GM12878 (cell line): Measurements from ENCODE around the gene WIPF2. TPM values are rescaled to one million over a fixed set of nuclear protein-coding genes. Genes with fewer than 3 reads are reported as not detected.

Experiments
- ATAC-seq: fragments of 200-7000 bp; cut with Tn5 transposase; 3 replicates; pipeline ENCODE4 v1.9.1; 2020; ENCODE audit warnings: mild to moderate bottlenecking, moderate library complexity
- BruUV-seq: library from RNA; stranded (reverse); fragments of 400-500 nt; replicated peaks from 2 replicates; lab custom pipeline; 2021; lab: Mats Ljungman, UMichigan
- CTCF ChIA-PET: fragments of 300-600 bp; sonication (Branson Sonifier 250); formaldehyde crosslinking; extraction: SDS; loops from one replicate; lab custom pipeline; 2021; ENCODE audit warnings: inconsistent platforms; lab: Yijun Ruan, JAX
- POLR2A ChIA-PET: fragments of 350-600 bp; formaldehyde crosslinking; extraction: SDS; loops from one replicate; lab custom pipeline; 2021; ENCODE audit warnings: inconsistent platforms; lab: Charles Lee
- RAD21 ChIA-PET: fragments of 300-600 bp; sonication (Branson Sonifier 250); formaldehyde crosslinking; loops from one replicate; lab custom pipeline; 2023; ENCODE audit warnings: antibody characterized with exemption; ENCODE audit not compliant: unreplicated experiment; lab: Charles Lee
- SMC1A ChIA-PET: fragments of 300-600 bp; sonication (Branson Sonifier 250); formaldehyde crosslinking; loops from one replicate; lab custom pipeline; 2023; ENCODE audit not compliant: unreplicated experiment, uncharacterized antibody; lab: Charles Lee
- DNase-seq: peaks from one replicate; pipeline ENCODE4 v3.0.0-alpha.2; 2011; ENCODE audit warnings: low read depth, low spot score
- FAIRE-seq: peaks from 3 replicates; lab custom pipeline; 2011; peaks lifted over from hg19 to GRCh38; lab: Jason Lieb, UNC
- H2AFZ ChIP-seq: 2 replicates; pipeline ENCODE4 v1.6.0; 2011; ENCODE audit warnings: low read depth, low read length, control low read depth; ENCODE audit not compliant: control insufficient read depth
- H3K27ac ChIP-seq: 2 replicates; pipeline ENCODE4 v1.5.1; 2011; ENCODE audit warnings: control low read depth; ENCODE audit not compliant: control insufficient read depth, insufficient read depth
- H3K27me3 ChIP-seq, 2 experiments: replicated peaks in 1 of 2; 2 replicates each; pipeline versions ENCODE4 v1.6.0 to v1.6.1; 2011; ENCODE audit warnings: low read length in 1 of 2; ENCODE audit not compliant: control insufficient read depth in 2 of 2, insufficient read depth in 2 of 2
- H3K36me3 ChIP-seq, 2 experiments: 2 replicates each; pipeline ENCODE4 v1.5.1; 2011; ENCODE audit warnings: low read length in 1 of 2; ENCODE audit not compliant: control insufficient read depth in 2 of 2, insufficient read depth in 2 of 2
- H3K4me1 ChIP-seq: 2 replicates; pipeline ENCODE4 v1.6.1; 2011; ENCODE audit warnings: mild to moderate bottlenecking, low read length, moderate library complexity, mixed read lengths; ENCODE audit not compliant: control insufficient read depth, insufficient read depth
- H3K4me2 ChIP-seq: 2 replicates; pipeline ENCODE4 v1.6.0; 2011; ENCODE audit warnings: control low read depth; ENCODE audit not compliant: control insufficient read depth, insufficient read depth
- H3K4me3 ChIP-seq: fragments of 200-600 bp; sonication (generic); 2 replicates; pipeline ENCODE4 v1.5.1; 2016
- H3K79me2 ChIP-seq: 2 replicates; pipeline ENCODE4 v1.6.0; 2011; ENCODE audit warnings: low read length; ENCODE audit not compliant: control insufficient read depth, insufficient read depth
- H3K9ac ChIP-seq: 2 replicates; pipeline ENCODE4 v1.8.0; 2011; ENCODE audit warnings: low read length, control low read depth, mixed read lengths; ENCODE audit not compliant: control insufficient read depth, insufficient read depth
- H3K9me3 ChIP-seq: replicated peaks from 3 replicates; pipeline ENCODE4 v1.5.1; 2011; ENCODE audit warnings: mild to moderate bottlenecking, low read length; ENCODE audit not compliant: control insufficient read depth, insufficient read depth
- H4K20me1 ChIP-seq: 2 replicates; pipeline ENCODE4 v1.6.0; 2011; ENCODE audit not compliant: control insufficient read depth, insufficient read depth
- CHD2 ChIP-seq: IDR thresholded peaks from 2 replicates; pipeline ENCODE4 v1.6.1; 2011; ENCODE audit warnings: low read depth, low read length, improper control_type of control experiment, borderline replicate concordance
- EGR1 ChIP-seq, 2 experiments: IDR thresholded peaks; 1 replicate in 1 of 2; 2 replicates in 1 of 2; pipeline ENCODE4 v1.6.1; 2011 to 2012; ENCODE audit warnings: low read depth in 2 of 2, low read length in 2 of 2, borderline replicate concordance in 1 of 2, mild to moderate bottlenecking in 1 of 2, moderate library complexity in 1 of 2
- FOS ChIP-seq: IDR thresholded peaks from 3 replicates; pipeline ENCODE4 v1.6.1; 2011; ENCODE audit warnings: borderline replicate concordance; ENCODE audit not compliant: insufficient read length; ENCODE audit errors: extremely low read depth
- HCFC1 ChIP-seq: fragments of 150-350 bp; IDR thresholded peaks from 2 replicates; pipeline ENCODE4 v1.6.1; 2014; ENCODE audit warnings: low read length
- HDGF ChIP-seq: fragments of 450-650 bp; IDR thresholded peaks from 2 replicates; pipeline ENCODE4 v1.6.1; 2016; ENCODE audit warnings: antibody characterized with exemption
- MTA2 ChIP-seq: fragments of 450-650 bp; IDR thresholded peaks from 2 replicates; pipeline ENCODE4 v1.6.1; 2016; ENCODE audit warnings: low read depth, mild to moderate bottlenecking, moderate library complexity
- MXI1 ChIP-seq: fragments of 150-350 bp; IDR thresholded peaks from 2 replicates; pipeline ENCODE4 v1.6.1; 2011; ENCODE audit warnings: low read depth, mild to moderate bottlenecking, inconsistent platforms, low read length, improper control_type of control experiment
- NBN ChIP-seq: fragments of 450-650 bp; IDR thresholded peaks from 2 replicates; pipeline ENCODE4 v1.6.1; 2016
- NFXL1 ChIP-seq: fragments of 450-650 bp; IDR thresholded peaks from 2 replicates; pipeline ENCODE4 v1.6.1; 2017; ENCODE audit warnings: antibody characterized with exemption, mild to moderate bottlenecking, borderline replicate concordance
- NR2F1 ChIP-seq: fragments of 450-650 bp; conservative IDR thresholded peaks from 2 replicates; pipeline ENCODE4 v1.6.1; 2017; ENCODE audit warnings: mild to moderate bottlenecking
- RCOR1 ChIP-seq: conservative IDR thresholded peaks from 2 replicates; pipeline ENCODE4 v1.6.1; 2012; ENCODE audit warnings: low read depth, low read length, improper control_type of control experiment
- SP1 ChIP-seq: IDR thresholded peaks from one replicate; pipeline ENCODE4 v1.6.1; 2011; ENCODE audit warnings: low read depth, low read length
- SUPT20H ChIP-seq: IDR thresholded peaks from 2 replicates; pipeline ENCODE4 v1.6.1; 2011; ENCODE audit warnings: low read depth, mild to moderate bottlenecking, low read length, moderate library complexity, borderline replicate concordance; ENCODE audit not compliant: control insufficient read depth
- YBX1 ChIP-seq: fragments of 450-650 bp; IDR thresholded peaks from 2 replicates; pipeline ENCODE4 v1.6.1; 2016; ENCODE audit warnings: antibody characterized with exemption
- ZBTB40 ChIP-seq: fragments of 450-650 bp; IDR thresholded peaks from 2 replicates; pipeline ENCODE4 v1.6.1; 2016; ENCODE audit warnings: mild to moderate bottlenecking, moderate library complexity, borderline replicate concordance
- ZNF217 ChIP-seq: fragments of 450-650 bp; IDR thresholded peaks from 2 replicates; pipeline ENCODE4 v1.6.1; 2017; ENCODE audit warnings: antibody characterized with exemption, mild to moderate bottlenecking
- WGBS: methylation state at CpG from one replicate; pipeline ENCODE4 v1.1.6; 2016; ENCODE audit warnings: low lambda C conversion rate; ENCODE audit not compliant: insufficient replicate concordance, insufficient coverage; ENCODE audit errors: missing lambda C conversion rate; 5-methylcytosine and 5-hydroxymethylcytosine counted together
- in situ Hi-C: fragments of 300-500 bp; cut with MboI; formaldehyde crosslinking; loops from 9 replicates; pipeline ENCODE4 v1.14.3; 2018; ENCODE audit warnings: mixed read lengths
- intact Hi-C: fragments of 100-400 bp; cut with micrococcal nuclease; formaldehyde crosslinking; loops from one replicate; pipeline ENCODE4 v1.14.2; 2022; ENCODE audit not compliant: unreplicated experiment
- polyA plus RNA-seq, 11 experiments: library from polyadenylated mRNA; depleted of rRNA in 4 of 11; unstranded in 6 of 11; stranded (reverse) in 5 of 11; fragments of >200 nt; fragmentation: Nextera tagmentation in 4 of 11; fragmentation: Illumina TruSeq in 1 of 11; extraction: Ambion mirVana in 4 of 11; extraction: Trizol in 1 of 11; gene quantifications; 1 replicate in 1 of 11; 2 replicates in 10 of 11; pipeline versions ENCODE4 v1.2.1 to v1.2.3, GENCODE V29; 2011 to 2016; ENCODE audit warnings: inconsistent platforms in 2 of 11, missing spikeins in 2 of 11, low read depth in 1 of 11
- total RNA-seq, 4 experiments: library from RNA; depleted of rRNA in 3 of 4; stranded (reverse); fragments of >200 nt in 3 of 4; fragmentation: Illumina TruSeq in 1 of 4; extraction: Trizol in 1 of 4; gene quantifications; 2 replicates each; pipeline versions ENCODE4 v1.2.1 to v1.2.3, GENCODE V29; 2013 to 2021
- TF ChIP-seq, protein P1 (sequence below): IDR thresholded peaks from 2 replicates; pipeline ENCODE4 v1.6.1; 2012; ENCODE audit warnings: low read depth, low read length, improper control_type of control experiment
- TF ChIP-seq, protein P2 (sequence below): IDR thresholded peaks from 2 replicates; pipeline ENCODE4 v1.6.1; 2012; ENCODE audit warnings: low read depth, low read length, improper control_type of control experiment

WIPF2 gene
- total and polyA plus RNA-seq, 10 of the 15 experiments (the other 5 are each of a cell fraction or from before 2014, with no cell fraction given), result 4.2 to 20.8 (median 7.1) TPM

- in situ Hi-C loops, result loop anchor here (10.0 kb wide), 1 partner anchor 1355 kb away; no protein-coding TSS in a partner anchor
- Histone ChIP-seq H3K9me3 (no peaks in the 10 kb centered on the region), H3K36me3 (no peaks in the 10 kb centered on the region), H3K9ac (peak overlapping the region; percentile 91), H3K4me3 (peak overlapping the region; percentile 91), H4K20me1 (no peaks in the 10 kb centered on the region), H3K4me1 (peaks cover 55% of the 10 kb centered on the region), H3K79me2 (peaks cover 70% of the 10 kb centered on the region), H2AFZ (no peak overlapping the region), H3K4me2 (peak overlapping the region; percentile 100), H3K27ac (peak overlapping the region; percentile 96), H3K27me3 (no peaks in the 10 kb centered on the region)
- WGBS, result 21% methylated on average over 9 of the region's 11 CpGs
- no peak for ATAC-seq
- CTCF ChIA-PET, result interaction anchor here (0.5 to 8.4 kb wide), 8 partner anchors 10 to 118 kb away, joined by 3 to 90 read pairs (median 4); partner anchors contain the start of gene RARA
- no peak for FAIRE-seq
- no peak for DNase-seq
- RAD21 ChIA-PET, result interaction anchor here (0.6 to 12.6 kb wide), 8 partner anchors 10 to 118 kb away, joined by 3 to 156 read pairs (median 4); partner anchors contain the start of genes RARA and TOP2A
- SMC1A ChIA-PET, result interaction anchor here (1.2 to 11.2 kb wide), 6 partner anchors 12 to 38 kb away, joined by 3 to 172 read pairs (median 4); partner anchors contain the start of gene RARA
- TSS peak; percentile 61 for BruUV-seq
- POLR2A ChIA-PET, result interaction anchor here (0.6 to 2.6 kb wide), 8 partner anchors 8 to 1259 kb away, joined by 3 to 11 read pairs (median 4); partner anchors contain the start of gene RARA
- intact Hi-C loops, result loop anchor here (5.0 to 10.0 kb wide), 3 partner anchors 37 to 1352 kb away; partner anchors contain the start of gene TOP2A
- no peak for TF ChIP-seq SUPT20H
- TF ChIP-seq, protein P1, sequence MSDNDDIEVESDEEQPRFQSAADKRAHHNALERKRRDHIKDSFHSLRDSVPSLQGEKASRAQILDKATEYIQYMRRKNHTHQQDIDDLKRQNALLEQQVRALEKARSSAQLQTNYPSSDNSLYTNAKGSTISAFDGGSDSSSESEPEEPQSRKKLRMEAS, result no peak
- no peak for TF ChIP-seq NFXL1
- no peak for TF ChIP-seq MTA2
- TF ChIP-seq MXI1, result no peak
- TF ChIP-seq RCOR1, result no peak
- TF ChIP-seq HCFC1, result no peak
- TF ChIP-seq, protein P2, sequence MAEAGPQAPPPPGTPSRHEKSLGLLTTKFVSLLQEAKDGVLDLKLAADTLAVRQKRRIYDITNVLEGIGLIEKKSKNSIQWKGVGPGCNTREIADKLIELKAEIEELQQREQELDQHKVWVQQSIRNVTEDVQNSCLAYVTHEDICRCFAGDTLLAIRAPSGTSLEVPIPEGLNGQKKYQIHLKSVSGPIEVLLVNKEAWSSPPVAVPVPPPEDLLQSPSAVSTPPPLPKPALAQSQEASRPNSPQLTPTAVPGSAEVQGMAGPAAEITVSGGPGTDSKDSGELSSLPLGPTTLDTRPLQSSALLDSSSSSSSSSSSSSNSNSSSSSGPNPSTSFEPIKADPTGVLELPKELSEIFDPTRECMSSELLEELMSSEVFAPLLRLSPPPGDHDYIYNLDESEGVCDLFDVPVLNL, result no peak
- no peak for TF ChIP-seq CHD2
- no peak for TF ChIP-seq ZNF217
- TF ChIP-seq HDGF, result peak; percentile 52; the same call in 1 of the 2 replicates
- no peak for TF ChIP-seq FOS
- TF ChIP-seq NR2F1, result peak; percentile 36; the same call in 1 of the 2 replicates
- 0 out of 2 replicates have a peak, but pooled peaks have one; percentile 25 for TF ChIP-seq NBN
- TF ChIP-seq EGR1 (IDR thresholded peaks at IDR 0.05; ENCODE audit: borderline replicate concordance in 1 of 2, low read depth in 2 of 2, low read length in 2 of 2), result peak in 1 of 2 experiments; percentile 31; a peak in 1 of 3 replicates
- TF ChIP-seq YBX1, result no peak
- TF ChIP-seq ZBTB40, result no peak
- TF ChIP-seq SP1, result no peak
Observed at GRCh38 chr17:40319651-40320540, 100.8 kb downstream of the WIPF2 start.
